PC-9 (cell line): ENCODE results near the gene DHRSX.

Source experiments
- CTCF ChIP-seq: fragments of 200-600 bp; sonication (generic); conservative IDR thresholded peaks from 2 replicates; pipeline ENCODE4 v1.6.1; 2017; ENCODE audit warnings: mixed run types, antibody characterized with exemption, mild to moderate bottlenecking, moderate library complexity
- EZH2 ChIP-seq: fragments of 200-600 bp; sonication (generic); IDR thresholded peaks from 2 replicates; pipeline ENCODE4 v1.8.0; 2017; ENCODE audit warnings: antibody characterized with exemption, low read depth

DNA sequence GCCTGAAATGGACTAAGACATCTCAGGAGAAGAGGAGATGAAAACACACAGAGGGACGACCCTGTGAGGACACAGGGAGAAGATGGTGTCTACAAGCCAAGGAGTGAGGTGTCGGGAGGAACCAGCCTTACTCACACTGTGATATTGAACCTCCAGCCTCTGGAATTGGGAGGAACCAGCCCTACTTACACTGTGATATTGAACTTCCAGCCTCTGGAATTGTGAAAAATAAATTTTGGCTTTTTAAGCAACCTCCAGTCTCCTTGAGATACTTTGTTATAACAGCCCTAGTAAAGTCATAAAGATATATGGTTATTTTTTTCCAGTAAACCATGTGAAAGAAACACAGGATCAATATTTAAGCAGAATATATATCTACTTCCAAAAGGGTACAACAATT is 76.5 kb downstream of the DHRSX start:
- TF ChIP-seq CTCF (no peak), EZH2 (no peak)
